ENCODE data around the gene RAB7B.

- TF ChIP-seq CTCF (IDR thresholded peaks at IDR 0.05; ENCODE audit: low read length) (no peak), EZH2phosphoT487 (IDR thresholded peaks at IDR 0.05; ENCODE audit: low read length) (no peak), EZH2 (optimal IDR thresholded peaks at IDR 0.05; ENCODE audit: low read depth, low read length) (no peak)
Measured at GRCh38 chr1:205990226-205990625, 13.0 kb downstream of the RAB7B start.

Data from MM.1S (cell line).